Measurements from ENCODE around the gene PCDHB14. TPM values are rescaled to one million over a fixed set of nuclear protein-coding genes. Genes with fewer than 3 reads are reported as not detected.
"Not testable (repeated sequence)": the region's sequence is repeated elsewhere in the genome, so short reads cannot be mapped to it uniquely, and the experiment has no call there.

Gene PCDHB14
- total RNA-seq: 7.1 to 8.6 TPM (median 7.7 TPM) in 3 replicates

DNA sequence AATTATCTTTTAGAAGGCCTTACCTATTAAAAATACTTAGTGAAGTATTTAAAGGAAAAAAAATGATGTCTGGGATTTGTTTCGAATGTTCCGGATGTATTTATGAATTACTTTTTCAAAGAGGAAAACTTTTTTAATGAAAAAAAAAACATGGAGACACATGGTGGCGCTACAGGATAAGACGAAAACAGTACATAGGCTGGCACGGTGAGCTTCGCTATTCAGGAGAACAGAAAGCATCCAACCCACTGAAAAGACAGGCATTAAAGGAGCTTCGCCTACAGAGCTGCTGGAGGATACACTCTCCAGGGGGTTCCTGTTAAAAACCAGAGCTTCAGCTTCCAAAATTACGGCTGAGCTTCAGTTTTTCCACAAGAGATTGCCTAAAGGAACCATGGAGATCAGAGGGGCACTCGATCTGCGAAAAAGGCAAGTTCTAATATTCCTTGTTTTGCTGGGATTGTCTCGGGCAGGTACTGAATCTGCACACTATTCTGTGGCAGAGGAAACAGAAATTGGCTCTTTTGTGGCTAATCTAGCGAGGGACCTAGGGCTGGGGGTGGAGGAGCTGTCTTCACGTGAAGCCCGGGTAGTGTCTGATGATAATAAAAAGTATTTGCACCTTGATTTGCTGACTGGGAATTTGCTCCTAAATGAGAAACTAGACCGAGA is at the start of gene PCDHB14:
Gene PCDHB14 (plus strand): TSS at position 232 of the 672 bp plus-strand sequence. CDS start 163 bp downstream, at position 395.
- Mint-ChIP-seq H3K27me3 (ENCODE audit: low read depth) (no peaks in the 10 kb centered on the region), H3K27ac (no peak within 1 kb of the TSS), H3K36me3 (peaks cover 60% of the 10 kb centered on the region), H3K4me1 (no peaks in the 10 kb centered on the region), H3K4me3 (peak within 1 kb of the TSS; percentile 53), H3K9me3 (peaks cover 69% of the 10 kb centered on the region)
- TF ChIP-seq, protein P1, sequence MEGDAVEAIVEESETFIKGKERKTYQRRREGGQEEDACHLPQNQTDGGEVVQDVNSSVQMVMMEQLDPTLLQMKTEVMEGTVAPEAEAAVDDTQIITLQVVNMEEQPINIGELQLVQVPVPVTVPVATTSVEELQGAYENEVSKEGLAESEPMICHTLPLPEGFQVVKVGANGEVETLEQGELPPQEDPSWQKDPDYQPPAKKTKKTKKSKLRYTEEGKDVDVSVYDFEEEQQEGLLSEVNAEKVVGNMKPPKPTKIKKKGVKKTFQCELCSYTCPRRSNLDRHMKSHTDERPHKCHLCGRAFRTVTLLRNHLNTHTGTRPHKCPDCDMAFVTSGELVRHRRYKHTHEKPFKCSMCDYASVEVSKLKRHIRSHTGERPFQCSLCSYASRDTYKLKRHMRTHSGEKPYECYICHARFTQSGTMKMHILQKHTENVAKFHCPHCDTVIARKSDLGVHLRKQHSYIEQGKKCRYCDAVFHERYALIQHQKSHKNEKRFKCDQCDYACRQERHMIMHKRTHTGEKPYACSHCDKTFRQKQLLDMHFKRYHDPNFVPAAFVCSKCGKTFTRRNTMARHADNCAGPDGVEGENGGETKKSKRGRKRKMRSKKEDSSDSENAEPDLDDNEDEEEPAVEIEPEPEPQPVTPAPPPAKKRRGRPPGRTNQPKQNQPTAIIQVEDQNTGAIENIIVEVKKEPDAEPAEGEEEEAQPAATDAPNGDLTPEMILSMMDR (IDR thresholded peaks at IDR 0.05; ENCODE audit: unreplicated experiment): no peak
- no peak for DNase-seq (ENCODE audit: low spot score in 2 of 2, unreplicated experiment in 2 of 2)

DNA sequence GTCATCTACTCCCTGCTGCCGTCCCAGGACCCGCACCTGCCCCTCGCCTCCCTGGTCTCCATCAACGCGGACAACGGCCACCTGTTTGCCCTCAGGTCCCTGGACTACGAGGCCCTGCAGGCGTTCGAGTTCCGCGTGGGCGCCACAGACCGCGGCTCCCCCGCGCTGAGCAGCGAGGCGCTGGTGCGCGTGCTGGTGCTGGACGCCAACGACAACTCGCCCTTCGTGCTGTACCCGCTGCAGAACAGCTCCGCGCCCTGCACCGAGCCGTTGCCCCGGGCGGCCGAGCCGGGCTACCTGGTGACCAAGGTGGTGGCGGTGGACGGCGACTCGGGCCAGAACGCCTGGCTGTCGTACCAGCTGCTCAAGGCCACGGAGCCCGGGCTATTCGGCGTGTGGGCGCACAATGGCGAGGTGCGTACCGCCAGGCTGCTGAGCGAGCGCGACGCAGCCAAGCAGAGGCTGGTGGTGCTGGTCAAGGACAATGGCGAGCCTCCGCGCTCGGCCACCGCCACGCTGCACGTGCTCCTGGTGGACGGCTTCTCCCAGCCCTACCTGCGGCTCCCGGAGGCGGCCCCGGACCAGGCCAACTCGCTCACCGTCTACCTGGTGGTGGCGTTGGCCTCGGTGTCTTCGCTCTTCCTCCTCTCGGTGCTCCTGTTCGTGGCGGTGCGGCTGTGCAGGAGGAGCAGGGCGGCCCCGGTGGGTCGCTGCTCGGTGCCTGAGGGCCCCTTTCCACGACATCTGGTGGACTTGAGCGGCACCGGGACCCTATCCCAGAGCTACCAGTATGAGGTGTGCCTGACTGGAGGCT is 48.6 kb upstream of the PCDHB14 start:
- peaks cover 31% of the 10 kb centered on the region for H3K9me3 Mint-ChIP-seq
- not testable (repeated sequence) for DNase-seq (ENCODE audit: low spot score in 2 of 2, unreplicated experiment in 2 of 2); H3K4me3 Mint-ChIP-seq; H3K36me3 Mint-ChIP-seq; H3K4me1 Mint-ChIP-seq; H3K27ac Mint-ChIP-seq; H3K27me3 Mint-ChIP-seq (ENCODE audit: low read depth)

DNA sequence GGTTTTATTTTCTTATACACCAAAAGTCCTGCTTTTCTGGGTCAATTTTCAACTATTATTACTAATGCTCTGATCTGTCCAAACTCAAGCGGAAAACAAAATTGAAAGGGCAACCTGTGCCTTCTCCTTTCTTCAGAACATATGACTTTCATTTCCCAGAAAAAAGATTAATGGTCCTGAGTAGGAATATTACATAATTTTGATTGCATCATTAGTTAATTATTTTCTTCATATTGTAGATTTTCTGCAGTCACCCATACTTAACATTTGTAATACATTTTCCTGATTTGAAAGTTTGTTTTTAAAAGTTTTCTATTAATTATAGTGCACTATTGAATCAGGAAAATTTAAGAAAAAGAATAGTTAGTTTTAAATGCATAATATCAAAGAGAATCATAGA is 47.2 kb upstream of the PCDHB14 start:
- TF ChIP-seq, protein P1 (IDR thresholded peaks at IDR 0.05; ENCODE audit: unreplicated experiment): no peak
- Mint-ChIP-seq H3K27ac (no peak overlapping the region), H3K36me3 (peaks cover 10% of the 10 kb centered on the region), H3K4me3 (no peak overlapping the region), H3K9me3 (peaks cover 28% of the 10 kb centered on the region), H3K4me1 (no peaks in the 10 kb centered on the region), H3K27me3 (ENCODE audit: low read depth) (no peaks in the 10 kb centered on the region)
- DNase-seq (ENCODE audit: low spot score in 2 of 2, unreplicated experiment in 2 of 2): no peak

DNA sequence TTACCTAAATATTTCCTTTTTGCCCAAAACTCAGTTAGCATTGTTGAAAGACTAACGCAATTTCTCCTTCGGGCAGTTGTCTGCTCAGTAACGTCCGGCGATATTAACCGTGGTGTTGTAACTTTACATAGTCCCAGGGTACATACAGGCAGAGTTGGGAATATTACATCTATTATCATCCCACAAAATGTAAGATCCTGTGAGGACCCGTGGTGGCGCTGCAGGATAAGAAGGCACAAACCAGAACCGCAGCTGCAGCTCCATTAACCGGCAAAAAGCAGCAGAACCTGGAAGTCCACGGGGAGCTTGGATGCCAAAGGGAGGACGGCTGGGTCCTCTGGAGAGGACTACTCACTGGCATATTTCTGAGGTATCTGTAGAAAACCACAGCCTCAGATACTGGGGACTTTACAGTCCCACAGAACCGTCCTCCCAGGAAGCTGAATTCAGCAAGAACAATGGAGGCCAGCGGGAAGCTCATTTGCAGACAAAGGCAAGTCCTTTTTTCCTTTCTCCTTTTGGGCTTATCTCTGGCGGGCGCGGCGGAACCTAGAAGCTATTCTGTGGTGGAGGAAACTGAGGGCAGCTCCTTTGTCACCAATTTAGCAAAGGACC is 45.5 kb upstream of the PCDHB14 start, which contains the start of gene PCDHB8:
Gene PCDHB8 (plus strand): TSS at position 214 of the 615 bp plus-strand sequence. CDS start 245 bp downstream, at position 459.
- not testable (repeated sequence) for DNase-seq (ENCODE audit: low spot score in 2 of 2, unreplicated experiment in 2 of 2); H3K4me1 Mint-ChIP-seq
- peaks cover 20% of the 10 kb centered on the region for H3K36me3 Mint-ChIP-seq

DNA sequence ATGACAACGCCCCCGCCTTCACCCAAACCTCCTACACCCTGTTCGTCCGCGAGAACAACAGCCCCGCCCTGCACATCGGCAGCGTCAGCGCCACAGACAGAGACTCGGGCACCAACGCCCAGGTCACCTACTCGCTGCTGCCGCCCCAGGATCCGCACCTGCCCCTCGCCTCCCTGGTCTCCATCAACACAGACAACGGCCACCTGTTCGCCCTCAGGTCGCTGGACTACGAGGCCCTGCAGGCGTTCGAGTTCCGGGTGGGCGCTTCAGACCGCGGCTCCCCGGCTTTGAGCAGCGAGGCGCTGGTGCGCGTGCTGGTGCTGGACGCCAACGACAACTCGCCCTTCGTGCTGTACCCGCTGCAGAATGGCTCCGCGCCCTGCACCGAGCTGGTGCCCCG is 43.8 kb upstream of the PCDHB14 start:
- not testable (repeated sequence) for H3K27me3 Mint-ChIP-seq (ENCODE audit: low read depth); DNase-seq (ENCODE audit: low spot score in 2 of 2, unreplicated experiment in 2 of 2); H3K27ac Mint-ChIP-seq; H3K4me3 Mint-ChIP-seq; H3K4me1 Mint-ChIP-seq
- Mint-ChIP-seq H3K36me3 (peaks cover 24% of the 10 kb centered on the region), H3K9me3 (peaks cover 31% of the 10 kb centered on the region)

More for the DNA sequence above, 45.5 kb upstream of the PCDHB14 start, which contains the start of gene PCDHB8:
- peaks cover 31% of the 10 kb centered on the region for H3K9me3 Mint-ChIP-seq
- H3K27ac Mint-ChIP-seq; H3K4me3 Mint-ChIP-seq; H3K27me3 Mint-ChIP-seq (ENCODE audit: low read depth): not testable (repeated sequence)

DNA sequence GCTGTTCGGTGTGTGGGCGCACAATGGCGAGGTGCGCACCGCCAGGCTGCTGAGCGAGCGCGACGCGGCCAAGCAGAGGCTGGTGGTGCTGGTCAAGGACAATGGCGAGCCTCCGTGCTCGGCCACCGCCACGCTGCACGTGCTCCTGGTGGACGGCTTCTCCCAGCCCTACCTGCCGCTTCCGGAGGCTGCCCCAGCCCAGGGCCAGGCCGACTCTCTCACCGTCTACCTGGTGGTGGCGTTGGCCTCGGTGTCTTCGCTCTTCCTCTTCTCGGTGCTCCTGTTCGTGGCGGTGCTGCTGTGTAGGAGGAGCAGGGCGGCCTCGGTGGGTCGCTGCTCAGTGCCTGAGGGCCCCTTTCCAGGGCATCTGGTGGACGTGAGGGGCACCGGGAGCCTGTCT is 43.3 kb upstream of the PCDHB14 start:
- H3K27me3 Mint-ChIP-seq (ENCODE audit: low read depth): not testable (repeated sequence)
- Mint-ChIP-seq H3K36me3 (peaks cover 30% of the 10 kb centered on the region), H3K9me3 (peaks cover 35% of the 10 kb centered on the region)

DNA sequence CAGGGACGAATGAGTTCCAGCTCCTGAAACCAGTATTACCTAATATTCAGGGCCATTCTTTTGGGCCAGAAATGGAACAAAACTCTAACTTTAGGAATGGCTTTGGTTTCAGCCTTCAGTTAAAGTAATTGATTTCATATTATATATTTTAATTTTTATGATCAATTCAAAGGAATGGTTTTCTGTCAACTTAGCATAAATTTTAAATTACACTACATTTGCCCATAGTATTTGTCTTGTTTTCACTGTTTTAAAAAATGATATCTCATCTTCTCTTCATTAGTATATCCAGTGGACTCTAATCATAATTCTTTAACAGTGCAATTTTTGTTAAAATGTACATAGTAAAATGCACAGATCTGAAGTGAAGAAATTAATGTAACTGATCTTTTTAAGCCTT is 42.8 kb upstream of the PCDHB14 start:
- no peak overlapping the region for H3K27ac Mint-ChIP-seq
- no peak for DNase-seq (ENCODE audit: low spot score in 2 of 2, unreplicated experiment in 2 of 2)
- H3K27me3 Mint-ChIP-seq (ENCODE audit: low read depth): no peaks in the 10 kb centered on the region
- peaks cover 34% of the 10 kb centered on the region for H3K36me3 Mint-ChIP-seq
- H3K9me3 Mint-ChIP-seq: peaks cover 40% of the 10 kb centered on the region
- TF ChIP-seq, protein P1 (IDR thresholded peaks at IDR 0.05; ENCODE audit: unreplicated experiment): no peak
- no peaks in the 10 kb centered on the region for H3K4me1 Mint-ChIP-seq
- no peak overlapping the region for H3K4me3 Mint-ChIP-seq

More for the DNA sequence above, 43.3 kb upstream of the PCDHB14 start:
- DNase-seq (ENCODE audit: low spot score in 2 of 2, unreplicated experiment in 2 of 2); H3K4me1 Mint-ChIP-seq; H3K4me3 Mint-ChIP-seq; H3K27ac Mint-ChIP-seq: not testable (repeated sequence)

All from mesothelial cell of epicardium (in vitro differentiated cells).